ENCODE data around the gene PDE2A.
A peak's percentile ranks its signal among the peaks of the same experiment; 100 is the strongest.

PDE2A gene

DNA sequence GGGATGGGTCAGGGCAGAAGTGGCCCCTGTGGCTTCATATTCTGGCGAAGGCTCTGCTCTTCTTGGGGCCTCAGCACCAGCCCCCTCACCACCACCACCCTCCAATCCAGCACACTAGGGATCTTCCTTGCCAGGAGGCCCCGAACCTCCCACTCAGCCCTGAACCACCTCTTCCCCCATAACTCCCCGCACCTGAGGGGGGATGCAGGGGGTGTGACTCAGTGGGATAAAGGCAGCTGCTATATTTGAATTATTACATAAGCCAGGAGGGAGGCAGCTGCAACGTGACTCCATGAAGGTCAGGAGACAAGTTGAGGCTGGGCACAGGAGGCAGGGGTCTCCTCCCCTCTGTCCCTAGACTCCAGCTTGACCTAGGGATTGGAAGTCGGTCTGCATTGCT lies 5.6 kb upstream of the PDE2A start:
- Histone ChIP-seq H3K4me1 (ENCODE audit: control insufficient read depth in 1 of 2, insufficient read depth in 2 of 2, low read length in 2 of 2) (no peaks in the 10 kb centered on the region), H3K79me2 (ENCODE audit: control insufficient read depth, insufficient read depth, low read length, poor library complexity) (no peaks in the 10 kb centered on the region), H2BK120ac (ENCODE audit: insufficient read depth, low read length, poor library complexity) (no peak overlapping the region), H3K79me1 (ENCODE audit: low read length) (no peaks in the 10 kb centered on the region), H3K4me2 (ENCODE audit: low read length) (no peak overlapping the region), H3K4me3 (ENCODE audit: low read depth, low read length) (no peak overlapping the region), H2BK12ac (ENCODE audit: low read length) (no peak overlapping the region), H4K12ac (ENCODE audit: low read depth, low read length) (no peak overlapping the region), H4K91ac (ENCODE audit: low read depth, low read length) (no peak overlapping the region), H3K9ac (ENCODE audit: low read length) (no peak overlapping the region), H3K27me3 (ENCODE audit: insufficient read depth, low read length) (peaks cover 20% of the 10 kb centered on the region), H2AK5ac (ENCODE audit: low read length) (no peak overlapping the region), H3K9me3 (ENCODE audit: insufficient read depth, low read depth, low read length) (peaks cover 3% of the 10 kb centered on the region), H3K36me3 (ENCODE audit: control insufficient read depth in 1 of 2, insufficient read depth in 2 of 2, low read length in 2 of 2) (no peaks in the 10 kb centered on the region), H3K4ac (ENCODE audit: low read depth, low read length) (no peak overlapping the region), H2BK5ac (ENCODE audit: low read depth, low read length, poor library complexity) (no peak overlapping the region), H2AFZ (ENCODE audit: insufficient read depth, low read length, poor library complexity) (no peak overlapping the region), H3K27ac (ENCODE audit: low read depth, low read length) (no peak overlapping the region), H3K14ac (ENCODE audit: low read length) (no peak overlapping the region), H3K18ac (ENCODE audit: low read length) (no peak overlapping the region), H3K23ac (ENCODE audit: low read length) (no peak overlapping the region), H4K8ac (ENCODE audit: low read depth, low read length) (no peak overlapping the region)
- DNase-seq, result no peak
- WGBS (ENCODE audit: extremely low coverage, insufficient coverage, insufficient read length), result no CpG with 5 or more reads among the region's 5 CpGs

DNA sequence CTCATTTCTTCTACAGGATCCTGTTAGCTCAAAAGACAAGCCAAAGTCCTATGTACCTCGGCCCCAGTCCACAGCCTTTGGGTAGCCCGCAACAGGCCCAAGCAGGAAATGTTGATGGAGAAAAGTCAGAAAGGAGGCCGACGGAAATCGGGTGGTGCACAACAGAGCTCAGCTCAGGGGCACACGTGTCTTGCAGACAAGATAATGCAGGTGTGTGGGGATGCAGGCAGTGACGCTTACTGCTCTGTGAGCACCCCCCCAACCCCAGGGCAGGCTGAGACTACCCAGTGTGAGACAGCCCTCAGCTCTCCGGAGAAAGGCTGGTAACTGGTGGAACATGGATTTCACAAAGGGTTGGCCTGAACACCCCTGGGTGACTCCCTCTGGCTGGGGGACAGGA lies 4.3 kb upstream of the PDE2A start:
- H3K14ac ChIP-seq (ENCODE audit: low read length), result no peak overlapping the region
- no peak for DNase-seq
- no peak overlapping the region for H2AK5ac ChIP-seq (ENCODE audit: low read length)
- peaks cover 31% of the 10 kb centered on the region for H3K27me3 ChIP-seq (ENCODE audit: insufficient read depth, low read length)
- no CpG with 5 or more reads among the region's 8 CpGs for WGBS (ENCODE audit: extremely low coverage, insufficient coverage, insufficient read length)
- no peak overlapping the region for H4K8ac ChIP-seq (ENCODE audit: low read depth, low read length)
- H3K23ac ChIP-seq (ENCODE audit: low read length), result no peak overlapping the region
- H3K79me1 ChIP-seq (ENCODE audit: low read length), result no peaks in the 10 kb centered on the region
- no peak overlapping the region for H3K18ac ChIP-seq (ENCODE audit: low read length)
- no peak overlapping the region for H3K4ac ChIP-seq (ENCODE audit: low read depth, low read length)
- H2BK120ac ChIP-seq (ENCODE audit: insufficient read depth, low read length, poor library complexity), result no peak overlapping the region
- no peaks in the 10 kb centered on the region for H3K4me1 ChIP-seq (ENCODE audit: control insufficient read depth in 1 of 2, insufficient read depth in 2 of 2, low read length in 2 of 2)
- H3K9me3 ChIP-seq (ENCODE audit: insufficient read depth, low read depth, low read length), result peaks cover 5% of the 10 kb centered on the region
- no peaks in the 10 kb centered on the region for H3K36me3 ChIP-seq (ENCODE audit: control insufficient read depth in 1 of 2, insufficient read depth in 2 of 2, low read length in 2 of 2)
- H2BK12ac ChIP-seq (ENCODE audit: low read length), result no peak overlapping the region
- H3K9ac ChIP-seq (ENCODE audit: low read length), result no peak overlapping the region
- H4K12ac ChIP-seq (ENCODE audit: low read depth, low read length), result no peak overlapping the region
- H3K79me2 ChIP-seq (ENCODE audit: control insufficient read depth, insufficient read depth, low read length, poor library complexity), result no peaks in the 10 kb centered on the region
- H2BK5ac ChIP-seq (ENCODE audit: low read depth, low read length, poor library complexity), result no peak overlapping the region
- H3K27ac ChIP-seq (ENCODE audit: low read depth, low read length), result no peak overlapping the region
- no peak overlapping the region for H3K4me3 ChIP-seq (ENCODE audit: low read depth, low read length)
- no peak overlapping the region for H4K91ac ChIP-seq (ENCODE audit: low read depth, low read length)
- no peak overlapping the region for H3K4me2 ChIP-seq (ENCODE audit: low read length)
- H2AFZ ChIP-seq (ENCODE audit: insufficient read depth, low read length, poor library complexity), result no peak overlapping the region

DNA sequence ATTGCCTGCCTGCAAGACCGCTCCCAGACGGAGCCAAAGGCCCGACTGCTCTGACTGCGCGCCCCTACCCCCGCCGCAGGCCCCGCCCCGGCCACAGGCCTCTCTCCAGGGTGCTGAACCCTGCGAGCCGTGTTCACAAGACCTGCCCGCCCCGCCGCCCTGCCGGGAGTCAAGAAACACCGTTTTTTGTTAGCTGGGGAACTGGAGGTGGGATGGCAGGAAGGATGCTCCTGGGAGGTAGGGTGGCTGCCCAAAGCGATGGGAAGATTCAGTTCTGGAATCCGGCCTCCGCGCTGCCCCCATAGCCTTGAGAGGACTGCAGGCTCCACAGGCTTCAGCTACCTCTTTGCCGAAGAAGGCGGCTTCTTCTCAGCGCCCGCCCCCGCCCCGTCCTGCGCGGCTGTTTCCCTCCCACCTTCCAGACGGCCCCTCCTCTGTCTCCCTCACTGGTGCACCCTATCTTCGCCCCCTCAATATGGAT lies 2.7 kb upstream of the PDE2A start:
- Histone ChIP-seq H3K36me3 (ENCODE audit: control insufficient read depth in 1 of 2, insufficient read depth in 2 of 2, low read length in 2 of 2) (no peaks in the 10 kb centered on the region), H4K12ac (ENCODE audit: low read depth, low read length) (no peak overlapping the region), H3K27ac (ENCODE audit: low read depth, low read length) (no peak overlapping the region), H3K23ac (ENCODE audit: low read length) (no peak overlapping the region), H2AFZ (ENCODE audit: insufficient read depth, low read length, poor library complexity) (no peak overlapping the region), H2BK120ac (ENCODE audit: insufficient read depth, low read length, poor library complexity) (no peak overlapping the region), H3K79me1 (ENCODE audit: low read length) (no peaks in the 10 kb centered on the region), H3K4me1 (ENCODE audit: control insufficient read depth in 1 of 2, insufficient read depth in 2 of 2, low read length in 2 of 2) (no peaks in the 10 kb centered on the region), H3K9me3 (ENCODE audit: insufficient read depth, low read depth, low read length) (peaks cover 7% of the 10 kb centered on the region), H3K9ac (ENCODE audit: low read length) (no peak overlapping the region), H3K27me3 (ENCODE audit: insufficient read depth, low read length) (peaks cover 31% of the 10 kb centered on the region), H2AK5ac (ENCODE audit: low read length) (no peak overlapping the region), H2BK12ac (ENCODE audit: low read length) (no peak overlapping the region), H2BK5ac (ENCODE audit: low read depth, low read length, poor library complexity) (no peak overlapping the region), H4K91ac (ENCODE audit: low read depth, low read length) (no peak overlapping the region), H4K8ac (ENCODE audit: low read depth, low read length) (no peak overlapping the region), H3K4me3 (ENCODE audit: low read depth, low read length) (no peak overlapping the region), H3K14ac (ENCODE audit: low read length) (no peak overlapping the region), H3K4me2 (ENCODE audit: low read length) (no peak overlapping the region), H3K4ac (ENCODE audit: low read depth, low read length) (no peak overlapping the region), H3K79me2 (ENCODE audit: control insufficient read depth, insufficient read depth, low read length, poor library complexity) (no peaks in the 10 kb centered on the region), H3K18ac (ENCODE audit: low read length) (no peak overlapping the region)
- WGBS (ENCODE audit: extremely low coverage, insufficient coverage, insufficient read length), result no CpG with 5 or more reads among the region's 30 CpGs
- DNase-seq, result peak; percentile 48 to 76

DNA sequence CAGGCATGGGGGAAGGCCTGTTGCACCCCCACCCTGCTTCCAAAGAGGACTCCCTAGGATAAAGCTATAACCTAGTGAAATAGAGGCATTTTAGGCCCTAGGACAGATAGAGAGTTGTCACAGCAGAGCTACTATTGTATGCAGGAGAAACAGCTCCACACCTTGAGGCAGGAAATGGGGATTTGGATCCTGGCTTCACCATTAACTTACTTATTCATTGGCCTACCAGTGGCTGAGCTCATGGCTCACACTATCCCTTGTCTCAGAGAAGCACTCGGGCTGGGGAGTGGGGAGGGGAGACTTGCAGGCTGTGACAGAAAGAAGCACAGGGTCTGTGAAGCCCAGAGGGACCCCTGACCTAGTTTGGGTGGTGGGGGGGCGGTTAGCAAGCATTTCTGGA lies 999 bp upstream of the PDE2A start:
- H3K4me2 ChIP-seq (ENCODE audit: low read length), result no peak overlapping the region
- no peak overlapping the region for H3K4ac ChIP-seq (ENCODE audit: low read depth, low read length)
- H3K14ac ChIP-seq (ENCODE audit: low read length), result no peak overlapping the region
- H3K23ac ChIP-seq (ENCODE audit: low read length), result no peak overlapping the region
- H3K4me1 ChIP-seq (ENCODE audit: control insufficient read depth in 1 of 2, insufficient read depth in 2 of 2, low read length in 2 of 2), result no peaks in the 10 kb centered on the region
- no peaks in the 10 kb centered on the region for H3K36me3 ChIP-seq (ENCODE audit: control insufficient read depth in 1 of 2, insufficient read depth in 2 of 2, low read length in 2 of 2)
- H3K27me3 ChIP-seq (ENCODE audit: insufficient read depth, low read length), result peaks cover 31% of the 10 kb centered on the region
- H3K79me1 ChIP-seq (ENCODE audit: low read length), result no peaks in the 10 kb centered on the region
- H2BK12ac ChIP-seq (ENCODE audit: low read length), result no peak overlapping the region
- H3K27ac ChIP-seq (ENCODE audit: low read depth, low read length), result no peak overlapping the region
- H3K79me2 ChIP-seq (ENCODE audit: control insufficient read depth, insufficient read depth, low read length, poor library complexity), result no peaks in the 10 kb centered on the region
- no peak overlapping the region for H2BK5ac ChIP-seq (ENCODE audit: low read depth, low read length, poor library complexity)
- DNase-seq, result no peak
- no peak overlapping the region for H2AK5ac ChIP-seq (ENCODE audit: low read length)
- H2BK120ac ChIP-seq (ENCODE audit: insufficient read depth, low read length, poor library complexity), result no peak overlapping the region
- H4K12ac ChIP-seq (ENCODE audit: low read depth, low read length), result no peak overlapping the region
- H2AFZ ChIP-seq (ENCODE audit: insufficient read depth, low read length, poor library complexity), result no peak overlapping the region
- no peak overlapping the region for H3K4me3 ChIP-seq (ENCODE audit: low read depth, low read length)
- no peak overlapping the region for H3K18ac ChIP-seq (ENCODE audit: low read length)
- H4K91ac ChIP-seq (ENCODE audit: low read depth, low read length), result no peak overlapping the region
- peaks cover 7% of the 10 kb centered on the region for H3K9me3 ChIP-seq (ENCODE audit: insufficient read depth, low read depth, low read length)
- no peak overlapping the region for H4K8ac ChIP-seq (ENCODE audit: low read depth, low read length)
- WGBS (ENCODE audit: extremely low coverage, insufficient coverage, insufficient read length), result no CpG with 5 or more reads among the region's 2 CpGs
- H3K9ac ChIP-seq (ENCODE audit: low read length), result no peak overlapping the region
